GM18526 (cell line): ENCODE data around the gene NFATC1.

Source experiments
- POLR2A ChIP-seq: IDR thresholded peaks from 3 replicates; pipeline ENCODE4 v1.6.1; 2011; ENCODE audit not compliant: insufficient read length; ENCODE audit errors: extremely low read depth

Gene NFATC1

GRCh38 chr18:79533591-79533990 lies 137.9 kb downstream of the NFATC1 start:
- no peak for TF ChIP-seq POLR2A

DNA sequence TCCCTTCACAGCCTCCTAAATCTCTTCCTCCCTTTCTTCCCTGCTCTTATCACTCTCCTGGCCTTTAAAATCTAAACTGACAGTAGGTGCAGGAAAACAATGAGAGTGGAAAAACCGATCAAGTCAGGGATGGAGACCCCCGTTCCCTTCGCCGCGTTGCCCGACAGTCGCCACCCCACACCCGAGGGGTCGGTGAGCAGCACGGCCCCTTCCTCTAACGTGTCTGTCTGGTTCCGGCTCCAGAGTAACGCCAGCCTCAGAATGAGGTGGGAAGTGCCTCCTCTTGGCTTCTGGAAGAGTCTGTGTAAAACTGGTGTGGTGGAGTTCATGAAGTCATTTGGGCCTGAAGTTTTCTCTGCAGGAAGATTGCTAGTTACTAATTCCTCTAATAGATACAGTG lies 138.6 kb downstream of the NFATC1 start:
- no peak for TF ChIP-seq POLR2A

DNA sequence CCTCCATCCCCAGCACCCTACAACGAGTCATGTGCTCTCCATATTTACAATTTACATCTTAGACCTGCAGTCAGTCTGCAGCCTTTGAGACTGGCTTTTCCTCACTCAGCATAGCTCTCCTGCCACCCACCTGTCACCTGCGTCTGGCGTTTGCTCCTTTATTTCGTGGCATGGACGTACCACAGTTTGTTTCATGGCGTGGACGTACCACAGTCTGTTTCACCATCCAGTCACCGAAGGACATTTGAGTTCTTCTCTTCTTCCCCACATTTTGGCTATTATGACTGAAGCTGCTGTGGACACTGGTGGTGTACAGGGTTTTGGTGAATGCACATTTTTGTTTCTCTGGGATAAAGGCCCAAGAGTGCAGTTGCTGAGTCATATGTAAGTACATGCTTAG lies 142.0 kb downstream of the NFATC1 start:
- no peak for TF ChIP-seq POLR2A

- no peak for TF ChIP-seq POLR2A
Observed at GRCh38 chr18:79538635-79539034, 142.9 kb downstream of the NFATC1 start.

GRCh38 chr18:79540161-79540903 lies 144.6 kb downstream of the NFATC1 start:
- TF ChIP-seq POLR2A, result no peak

GRCh38 chr18:79540904-79541282 lies 145.2 kb downstream of the NFATC1 start:
- no peak for TF ChIP-seq POLR2A

DNA sequence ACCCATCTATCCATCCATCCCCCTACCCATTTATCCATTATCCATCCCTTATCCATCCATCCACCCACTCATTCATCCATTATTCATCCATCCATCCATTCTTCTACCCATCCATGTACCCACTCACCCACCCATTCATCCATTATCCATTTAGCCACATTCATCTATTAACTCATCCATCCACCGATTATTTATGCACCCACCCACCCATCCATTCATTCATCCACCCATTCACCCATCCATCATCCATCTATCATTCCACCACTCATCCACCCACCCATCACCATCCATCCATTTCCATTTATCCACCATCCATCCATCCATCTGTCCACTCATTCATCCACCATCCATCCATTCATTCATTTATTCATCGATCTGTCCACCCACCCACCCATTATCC lies 146.5 kb downstream of the NFATC1 start:
- TF ChIP-seq POLR2A, result no peak

DNA sequence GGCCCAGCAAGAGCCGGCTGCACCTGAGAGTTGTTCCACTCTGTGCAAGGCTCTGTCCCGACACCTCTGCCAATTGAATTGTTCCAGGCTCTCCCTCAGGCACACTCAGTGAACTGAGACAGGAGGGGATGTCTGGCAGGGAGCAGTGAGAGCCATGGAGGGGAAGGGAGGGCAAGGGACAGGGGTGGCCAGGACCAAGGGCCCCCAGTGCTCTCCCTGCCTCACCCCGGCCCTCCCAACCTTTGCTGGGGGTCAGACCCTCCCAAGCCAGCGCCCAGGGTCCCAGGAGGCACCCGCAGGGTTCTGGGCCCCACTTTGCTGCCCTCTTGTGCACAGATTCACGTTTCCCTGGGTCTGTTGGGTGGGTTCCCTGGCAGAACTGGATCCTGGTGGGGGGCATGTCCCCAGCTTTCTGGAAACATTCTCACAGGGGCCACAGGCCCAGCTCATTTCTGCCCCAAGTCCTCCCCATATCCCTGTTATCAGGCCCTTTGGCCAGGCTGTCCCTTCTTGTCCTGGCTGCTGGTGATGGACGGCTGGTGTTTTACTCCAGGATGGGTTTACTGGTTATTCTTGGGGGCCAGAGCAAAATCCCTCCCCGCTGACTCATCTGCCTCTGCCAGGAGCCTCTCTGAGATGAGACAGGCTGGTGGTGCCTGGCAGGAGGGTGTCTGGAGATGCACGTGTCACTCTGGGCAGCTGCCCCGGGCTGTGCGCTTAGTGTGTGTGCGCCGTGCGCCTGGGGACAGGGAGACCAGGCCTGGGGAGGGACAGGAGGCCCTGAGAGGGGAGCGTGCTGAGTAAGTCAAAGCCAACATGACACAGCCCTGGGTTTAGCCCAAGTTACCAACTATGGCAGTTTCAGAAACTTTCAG lies 147.4 kb downstream of the NFATC1 start:
- no peak for TF ChIP-seq POLR2A

GRCh38 chr18:79543861-79544385 lies 148.2 kb downstream of the NFATC1 start:
- TF ChIP-seq POLR2A, result no peak

- no peak for TF ChIP-seq POLR2A
Observed at GRCh38 chr18:79544386-79544963, 148.7 kb downstream of the NFATC1 start.

DNA sequence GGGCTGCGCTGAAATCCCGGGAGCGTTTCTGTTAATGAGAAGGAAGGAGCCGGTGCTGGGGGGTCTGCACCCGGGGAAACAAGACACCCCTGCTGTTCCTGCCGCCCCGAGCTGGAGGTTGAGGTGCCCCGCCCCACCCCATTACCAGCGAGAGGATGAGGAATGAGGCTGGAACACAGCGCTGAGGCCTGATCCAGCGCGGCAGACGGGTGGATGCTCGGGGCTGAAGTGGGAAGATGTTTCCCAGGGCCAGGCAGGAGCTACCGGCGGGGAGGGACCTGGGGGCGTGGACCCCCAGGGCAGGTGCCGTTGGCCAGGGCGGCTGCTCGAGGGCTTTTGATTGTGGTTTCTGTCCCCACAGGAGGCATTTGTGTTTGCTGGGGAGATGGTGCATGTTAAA lies 149.5 kb downstream of the NFATC1 start:
- no peak for TF ChIP-seq POLR2A

DNA sequence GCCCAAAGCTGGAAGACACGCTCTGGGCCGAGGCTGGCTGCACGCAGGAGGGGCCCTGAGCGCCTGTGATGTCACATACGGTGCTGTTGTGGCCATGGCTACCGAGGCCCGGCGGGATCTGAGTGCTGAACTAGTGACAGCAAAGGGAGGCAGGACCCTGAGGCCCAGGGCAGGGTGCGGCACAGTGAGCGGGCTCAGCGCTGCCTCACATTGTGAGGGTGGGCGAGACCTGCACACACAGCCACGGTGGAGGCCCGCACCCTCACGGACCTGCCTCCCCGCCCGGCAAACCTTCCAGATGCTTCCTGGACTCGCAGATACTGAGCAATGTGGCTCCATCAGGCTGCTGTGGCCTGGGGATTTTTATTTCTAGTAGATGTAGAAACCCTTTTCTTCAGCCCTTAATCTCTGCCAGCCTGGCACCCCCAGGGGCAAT lies 150.0 kb downstream of the NFATC1 start:
- TF ChIP-seq POLR2A, result no peak

- no peak for TF ChIP-seq POLR2A
Observed at GRCh38 chr18:79546781-79547272, 151.1 kb downstream of the NFATC1 start.

- TF ChIP-seq POLR2A, result no peak
Observed at GRCh38 chr18:79547413-79548076, 151.8 kb downstream of the NFATC1 start.

DNA sequence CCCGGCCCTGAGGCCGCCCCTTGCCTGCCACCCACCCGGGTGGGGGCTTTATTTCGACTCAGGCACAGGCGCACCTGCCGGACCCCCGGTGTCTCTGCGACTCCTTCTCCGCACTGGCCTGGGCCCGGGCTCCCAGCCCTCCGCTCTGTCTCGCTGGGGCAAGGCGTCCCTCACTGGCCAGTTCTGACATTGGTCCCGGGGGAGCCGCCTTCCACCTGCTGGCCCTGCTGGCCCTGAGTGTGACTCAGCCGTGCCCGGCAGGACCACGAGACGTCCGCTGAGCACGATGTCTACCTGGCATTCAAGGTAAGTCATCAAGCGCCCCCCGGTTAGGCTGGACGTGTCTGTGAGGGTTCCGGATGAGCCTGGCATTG lies 152.3 kb downstream of the NFATC1 start:
- TF ChIP-seq POLR2A, result no peak
